HEK293 (cell line): ENCODE measurements around the gene HOGA1.
A peak's percentile ranks its signal among the peaks of the same experiment; 100 is the strongest.

Experiments
- GFI1B ChIP-seq: fragments of 450-650 bp; formaldehyde crosslinking; IDR thresholded peaks from 2 replicates; pipeline ENCODE4 v1.5.1; 2016; ENCODE audit warnings: missing biosample characterization, missing genetic modification characterization
- MYNN ChIP-seq: fragments of 450-650 bp; formaldehyde crosslinking; IDR thresholded peaks from 2 replicates; pipeline ENCODE4 v1.5.1; 2016; ENCODE audit warnings: missing biosample characterization, missing genetic modification characterization, borderline replicate concordance
- OSR2 ChIP-seq: fragments of 450-650 bp; formaldehyde crosslinking; IDR thresholded peaks from 2 replicates; pipeline ENCODE4 v1.5.1; 2016; ENCODE audit warnings: missing biosample characterization, missing genetic modification characterization
- PATZ1 ChIP-seq: fragments of 450-650 bp; formaldehyde crosslinking; IDR thresholded peaks from 2 replicates; pipeline ENCODE4 v1.5.1; 2016; ENCODE audit warnings: missing biosample characterization, missing genetic modification characterization
- PRDM1 ChIP-seq: fragments of 450-650 bp; formaldehyde crosslinking; IDR thresholded peaks from 2 replicates; pipeline ENCODE4; 2016; ENCODE audit warnings: missing biosample characterization, missing genetic modification characterization
- SP7 ChIP-seq: fragments of 450-650 bp; formaldehyde crosslinking; IDR thresholded peaks from 2 replicates; pipeline ENCODE4 v1.5.1; 2016; ENCODE audit warnings: missing biosample characterization, missing genetic modification characterization
- YY1 ChIP-seq: fragments of 450-650 bp; formaldehyde crosslinking; IDR thresholded peaks from 2 replicates; pipeline ENCODE4 v1.5.1; 2018; ENCODE audit warnings: missing biosample characterization, missing genetic modification characterization
- ZBTB48 ChIP-seq: fragments of 450-650 bp; formaldehyde crosslinking; IDR thresholded peaks from 2 replicates; pipeline ENCODE4 v1.5.1; 2016; ENCODE audit warnings: missing biosample characterization, missing genetic modification characterization
- ZFHX2 ChIP-seq: fragments of 450-650 bp; formaldehyde crosslinking; conservative IDR thresholded peaks from 2 replicates; pipeline ENCODE4 v1.5.1; 2016; ENCODE audit warnings: missing biosample characterization, missing genetic modification characterization
- ZFP3 ChIP-seq: fragments of 450-650 bp; formaldehyde crosslinking; IDR thresholded peaks from 2 replicates; pipeline ENCODE4 v1.5.1; 2016; ENCODE audit warnings: low read depth, missing biosample characterization, missing genetic modification characterization
- ZNF112 ChIP-seq: fragments of 450-650 bp; formaldehyde crosslinking; IDR thresholded peaks from 2 replicates; pipeline ENCODE4 v1.5.0; 2017; ENCODE audit warnings: missing biosample characterization, missing genetic modification characterization
- ZNF138 ChIP-seq: fragments of 450-650 bp; formaldehyde crosslinking; IDR thresholded peaks from 2 replicates; pipeline ENCODE4 v1.5.1; 2016; ENCODE audit warnings: missing biosample characterization, missing genetic modification characterization, borderline replicate concordance
- ZNF175 ChIP-seq: fragments of 450-650 bp; formaldehyde crosslinking; IDR thresholded peaks from 2 replicates; pipeline ENCODE4 v1.5.1; 2016; ENCODE audit warnings: missing biosample characterization, missing genetic modification characterization
- ZNF184 ChIP-seq: fragments of 450-650 bp; IDR thresholded peaks from 2 replicates; pipeline ENCODE4 v1.5.1; 2018; ENCODE audit warnings: missing biosample characterization, mild to moderate bottlenecking, missing genetic modification characterization
- ZNF202 ChIP-seq: fragments of 450-650 bp; formaldehyde crosslinking; IDR thresholded peaks from 2 replicates; pipeline ENCODE4 v1.5.1; 2016; ENCODE audit warnings: missing biosample characterization, missing genetic modification characterization, borderline replicate concordance
- ZNF214 ChIP-seq: fragments of 450-650 bp; formaldehyde crosslinking; IDR thresholded peaks from 2 replicates; pipeline ENCODE4 v1.5.1; 2017; ENCODE audit warnings: missing biosample characterization, mild to moderate bottlenecking, missing genetic modification characterization, borderline replicate concordance
- ZNF221 ChIP-seq: fragments of 450-650 bp; formaldehyde crosslinking; IDR thresholded peaks from 2 replicates; pipeline ENCODE4 v1.5.1; 2017; ENCODE audit warnings: missing biosample characterization, missing genetic modification characterization, borderline replicate concordance
- ZNF280D ChIP-seq: fragments of 450-650 bp; formaldehyde crosslinking; IDR thresholded peaks from 2 replicates; pipeline ENCODE4 v1.5.1; 2016; ENCODE audit warnings: missing biosample characterization, missing genetic modification characterization
- ZNF350 ChIP-seq: fragments of 450-650 bp; formaldehyde crosslinking; IDR thresholded peaks from 2 replicates; pipeline ENCODE4 v1.5.0; 2017; ENCODE audit warnings: missing biosample characterization, mild to moderate bottlenecking, missing genetic modification characterization
- ZNF354C ChIP-seq: fragments of 450-650 bp; formaldehyde crosslinking; IDR thresholded peaks from 2 replicates; pipeline ENCODE4 v1.5.1; 2016; ENCODE audit warnings: missing biosample characterization, missing genetic modification characterization, low read depth, borderline replicate concordance
- ZNF37A ChIP-seq: fragments of 450-650 bp; IDR thresholded peaks from 2 replicates; pipeline ENCODE4 v1.5.1; 2018; ENCODE audit warnings: missing biosample characterization, missing genetic modification characterization
- ZNF529 ChIP-seq: fragments of 450-650 bp; formaldehyde crosslinking; IDR thresholded peaks from 2 replicates; pipeline ENCODE4 v1.5.1; 2017; ENCODE audit warnings: missing genetic modification characterization, missing biosample characterization; ENCODE audit not compliant: insufficient replicate concordance
- ZNF555 ChIP-seq: fragments of 450-650 bp; formaldehyde crosslinking; conservative IDR thresholded peaks from 2 replicates; pipeline ENCODE4 v1.5.1; 2017; ENCODE audit warnings: missing biosample characterization, mild to moderate bottlenecking, missing genetic modification characterization, inconsistent platforms
- ZNF626 ChIP-seq: fragments of 450-650 bp; sonication (Bioruptor Pico); formaldehyde crosslinking; IDR thresholded peaks from 2 replicates; pipeline ENCODE4 v1.5.1; 2018; ENCODE audit warnings: missing biosample characterization, missing genetic modification characterization, inconsistent platforms
- ZNF677 ChIP-seq: fragments of 450-650 bp; IDR thresholded peaks from 2 replicates; pipeline ENCODE4 v1.5.0; 2018; ENCODE audit warnings: missing biosample characterization, mild to moderate bottlenecking, missing genetic modification characterization, moderate library complexity
- ZNF701 ChIP-seq: fragments of 450-650 bp; formaldehyde crosslinking; IDR thresholded peaks from 2 replicates; pipeline ENCODE4 v1.5.1; 2016; ENCODE audit warnings: missing biosample characterization, missing genetic modification characterization
- ZNF747 ChIP-seq: fragments of 450-650 bp; formaldehyde crosslinking; IDR thresholded peaks from 2 replicates; pipeline ENCODE4 v1.5.1; 2016; ENCODE audit warnings: missing biosample characterization, missing genetic modification characterization
- ZSCAN16 ChIP-seq: fragments of 450-650 bp; formaldehyde crosslinking; IDR thresholded peaks from 2 replicates; pipeline ENCODE4 v1.5.1; 2016; ENCODE audit warnings: missing biosample characterization, missing genetic modification characterization
- TF ChIP-seq, protein P1 (sequence below): fragments of 450-650 bp; formaldehyde crosslinking; IDR thresholded peaks from 2 replicates; pipeline ENCODE4 v1.5.1; 2017; ENCODE audit warnings: missing biosample characterization, mild to moderate bottlenecking, missing genetic modification characterization, moderate library complexity
- TF ChIP-seq, protein P2 (sequence below): fragments of 450-650 bp; formaldehyde crosslinking; IDR thresholded peaks from 2 replicates; pipeline ENCODE4 v1.5.1; 2017; ENCODE audit warnings: missing biosample characterization, missing genetic modification characterization
- TF ChIP-seq, protein P3 (sequence below): fragments of 450-650 bp; formaldehyde crosslinking; IDR thresholded peaks from 2 replicates; pipeline ENCODE4; 2016; ENCODE audit warnings: missing biosample characterization, missing genetic modification characterization

The HOGA1 gene

DNA sequence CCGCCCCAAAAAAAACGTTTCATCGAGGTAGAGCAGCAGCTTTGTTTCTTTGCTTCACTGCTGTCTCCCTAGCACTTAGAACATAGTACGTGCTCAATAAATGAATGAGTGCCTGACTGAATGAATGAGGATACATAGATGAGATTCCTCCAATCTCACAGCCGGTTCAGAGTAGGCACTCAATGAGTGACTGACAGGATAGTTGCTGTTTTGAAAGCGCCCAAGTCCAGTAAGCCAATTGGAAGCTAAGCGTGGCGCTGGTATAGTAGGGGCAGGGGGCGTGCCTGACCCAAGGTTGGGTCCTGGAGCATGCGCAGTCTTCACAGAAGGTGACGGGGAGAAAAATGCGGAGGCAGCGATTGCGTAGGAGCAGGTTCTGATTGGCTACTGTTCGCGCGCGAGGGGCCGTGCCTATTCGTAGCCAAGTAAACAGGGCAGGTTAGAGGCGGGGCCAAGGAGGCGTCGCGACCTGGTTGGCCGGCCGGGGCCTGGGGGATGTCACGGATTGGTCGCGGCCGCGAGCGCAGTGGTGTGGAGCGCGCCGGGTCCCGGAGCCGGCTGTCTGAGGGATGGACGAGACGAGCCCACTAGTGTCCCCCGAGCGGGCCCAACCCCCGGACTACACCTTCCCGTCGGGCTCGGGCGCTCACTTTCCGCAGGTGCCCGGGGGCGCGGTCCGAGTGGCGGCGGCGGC is 56.1 kb downstream of the HOGA1 start, which contains the start of gene PI4K2A (continued):
- TF ChIP-seq, protein P1, sequence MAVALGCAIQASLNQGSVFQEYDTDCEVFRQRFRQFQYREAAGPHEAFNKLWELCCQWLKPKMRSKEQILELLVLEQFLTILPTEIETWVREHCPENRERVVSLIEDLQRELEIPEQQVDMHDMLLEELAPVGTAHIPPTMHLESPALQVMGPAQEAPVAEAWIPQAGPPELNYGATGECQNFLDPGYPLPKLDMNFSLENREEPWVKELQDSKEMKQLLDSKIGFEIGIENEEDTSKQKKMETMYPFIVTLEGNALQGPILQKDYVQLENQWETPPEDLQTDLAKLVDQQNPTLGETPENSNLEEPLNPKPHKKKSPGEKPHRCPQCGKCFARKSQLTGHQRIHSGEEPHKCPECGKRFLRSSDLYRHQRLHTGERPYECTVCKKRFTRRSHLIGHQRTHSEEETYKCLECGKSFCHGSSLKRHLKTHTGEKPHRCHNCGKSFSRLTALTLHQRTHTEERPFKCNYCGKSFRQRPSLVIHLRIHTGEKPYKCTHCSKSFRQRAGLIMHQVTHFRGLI (tag by site-specific recombination), result no peak; the same call in 1 of the 2 replicates
- TF ChIP-seq ZNF221 (tag by site-specific recombination) (no peak), ZNF747 (tag by site-specific recombination) (no peak), GFI1B (tag by site-specific recombination) (no peak), OSR2 (0 out of 2 replicates have a peak, but pooled peaks have one; percentile 23), ZNF184 (tag by site-specific recombination) (no peak), ZNF350 (no peak), ZBTB48 (tag by site-specific recombination) (no peak), ZNF354C (tag by site-specific recombination) (no peak), MYNN (no peak), ZNF202 (no peak), ZNF175 (tag by site-specific recombination) (no peak), ZNF112 (tag by site-specific recombination) (no peak), PRDM1 (tag by site-specific recombination) (no peak), ZNF701 (tag by site-specific recombination) (no peak), ZNF37A (tag by site-specific recombination) (no peak), ZNF677 (tag by site-specific recombination) (no peak), SP7 (tag by site-specific recombination) (peak; percentile 40; the same call in 1 of the 2 replicates), ZSCAN16 (tag by site-specific recombination) (no peak), ZNF214 (no peak), ZNF529 (tag by site-specific recombination) (no peak), ZFHX2 (tag by site-specific recombination) (peak; percentile 87), PATZ1 (tag by site-specific recombination) (0 out of 2 replicates have a peak, but pooled peaks have one; percentile 37), YY1 (tag by site-specific recombination) (no peak), ZNF138 (tag by site-specific recombination) (no peak), ZNF626 (tag by site-specific recombination) (no peak), ZNF280D (tag by site-specific recombination) (no peak), ZNF555 (tag by site-specific recombination) (no peak), ZFP3 (tag by site-specific recombination) (no peak)
- TF ChIP-seq, protein P2, sequence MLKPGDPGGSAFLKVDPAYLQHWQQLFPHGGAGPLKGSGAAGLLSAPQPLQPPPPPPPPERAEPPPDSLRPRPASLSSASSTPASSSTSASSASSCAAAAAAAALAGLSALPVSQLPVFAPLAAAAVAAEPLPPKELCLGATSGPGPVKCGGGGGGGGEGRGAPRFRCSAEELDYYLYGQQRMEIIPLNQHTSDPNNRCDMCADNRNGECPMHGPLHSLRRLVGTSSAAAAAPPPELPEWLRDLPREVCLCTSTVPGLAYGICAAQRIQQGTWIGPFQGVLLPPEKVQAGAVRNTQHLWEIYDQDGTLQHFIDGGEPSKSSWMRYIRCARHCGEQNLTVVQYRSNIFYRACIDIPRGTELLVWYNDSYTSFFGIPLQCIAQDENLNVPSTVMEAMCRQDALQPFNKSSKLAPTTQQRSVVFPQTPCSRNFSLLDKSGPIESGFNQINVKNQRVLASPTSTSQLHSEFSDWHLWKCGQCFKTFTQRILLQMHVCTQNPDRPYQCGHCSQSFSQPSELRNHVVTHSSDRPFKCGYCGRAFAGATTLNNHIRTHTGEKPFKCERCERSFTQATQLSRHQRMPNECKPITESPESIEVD, result no peak
- TF ChIP-seq, protein P3, sequence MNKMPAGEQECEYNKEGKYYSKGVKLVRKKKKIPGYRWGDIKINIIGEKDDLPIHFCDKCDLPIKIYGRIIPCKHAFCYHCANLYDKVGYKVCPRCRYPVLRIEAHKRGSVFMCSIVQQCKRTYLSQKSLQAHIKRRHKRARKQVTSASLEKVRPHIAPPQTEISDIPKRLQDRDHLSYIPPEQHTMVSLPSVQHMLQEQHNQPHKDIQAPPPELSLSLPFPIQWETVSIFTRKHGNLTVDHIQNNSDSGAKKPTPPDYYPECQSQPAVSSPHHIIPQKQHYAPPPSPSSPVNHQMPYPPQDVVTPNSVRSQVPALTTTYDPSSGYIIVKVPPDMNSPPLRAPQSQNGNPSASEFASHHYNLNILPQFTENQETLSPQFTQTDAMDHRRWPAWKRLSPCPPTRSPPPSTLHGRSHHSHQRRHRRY (tag by site-specific recombination), result no peak
